GM12878 (cell line): ENCODE measurements around the gene LSM14A. TPM values are rescaled to one million over a fixed set of nuclear protein-coding genes. Genes with fewer than 3 reads are reported as not detected.

Source experiments
- BCL11A ChIP-seq: IDR thresholded peaks from 2 replicates; pipeline ENCODE4 v1.6.1; 2011; ENCODE audit warnings: low read depth, low read length
- BMI1 ChIP-seq: fragments of 450-650 bp; IDR thresholded peaks from 2 replicates; pipeline ENCODE4 v1.6.1; 2016; ENCODE audit warnings: mild to moderate bottlenecking, moderate library complexity, borderline replicate concordance
- CBFB ChIP-seq: IDR thresholded peaks from 2 replicates; pipeline ENCODE4 v1.6.1; 2016; ENCODE audit warnings: antibody characterized with exemption, low read depth
- CHD2 ChIP-seq: IDR thresholded peaks from 2 replicates; pipeline ENCODE4 v1.6.1; 2011; ENCODE audit warnings: low read depth, low read length, improper control_type of control experiment, borderline replicate concordance
- EED ChIP-seq: sonication (generic); IDR thresholded peaks from 2 replicates; pipeline ENCODE4 v1.6.1; 2016; ENCODE audit warnings: antibody characterized with exemption, low read depth
- ETV6 ChIP-seq, 2 experiments: fragments of 450-650 bp in 1 of 2; IDR thresholded peaks in 1 of 2; conservative IDR thresholded peaks in 1 of 2; 2 replicates each; pipeline ENCODE4 v1.6.1; 2014; ENCODE audit warnings: antibody characterized with exemption in 1 of 2, borderline replicate concordance in 1 of 2, low read depth in 1 of 2, mild to moderate bottlenecking in 1 of 2, moderate library complexity in 1 of 2
- EZH2 ChIP-seq: IDR thresholded peaks from 2 replicates; pipeline ENCODE4 v1.6.1; 2012; ENCODE audit warnings: low read depth, mild to moderate bottlenecking, control low read depth, inconsistent platforms, low read length, borderline replicate concordance; ENCODE audit not compliant: control insufficient read depth
- FOXM1 ChIP-seq: IDR thresholded peaks from 2 replicates; pipeline ENCODE4 v1.6.1; 2012; ENCODE audit warnings: low read depth, mild to moderate bottlenecking, inconsistent platforms, low read length, moderate library complexity
- HDAC2 ChIP-seq: fragments of 200-600 bp; sonication (generic); IDR thresholded peaks from 2 replicates; pipeline ENCODE4 v1.6.1; 2017
- IKZF1 ChIP-seq: fragments of 450-650 bp; conservative IDR thresholded peaks from 2 replicates; pipeline ENCODE4 v1.6.1; 2017; ENCODE audit warnings: antibody characterized with exemption, mild to moderate bottlenecking
- JUND ChIP-seq: IDR thresholded peaks from 2 replicates; pipeline ENCODE4 v1.6.1; 2012; ENCODE audit warnings: low read depth, mild to moderate bottlenecking, low read length, improper control_type of control experiment, moderate library complexity
- KLF5 ChIP-seq: fragments of 450-650 bp; IDR thresholded peaks from 2 replicates; pipeline ENCODE4 v1.6.1; 2014; ENCODE audit warnings: mild to moderate bottlenecking; ENCODE audit not compliant: partially characterized antibody
- LARP7 ChIP-seq: fragments of 450-650 bp; IDR thresholded peaks from 2 replicates; pipeline ENCODE4 v1.6.1; 2017; ENCODE audit warnings: mild to moderate bottlenecking
- MEF2A ChIP-seq: IDR thresholded peaks from 2 replicates; pipeline ENCODE4 v1.6.1; 2011; ENCODE audit warnings: low read depth, mild to moderate bottlenecking, low read length, moderate library complexity; ENCODE audit not compliant: insufficient read depth
- MEF2B ChIP-seq: fragments of 450-650 bp; IDR thresholded peaks from 2 replicates; pipeline ENCODE4 v1.6.1; 2018; ENCODE audit warnings: mild to moderate bottlenecking, moderate library complexity; ENCODE audit not compliant: partially characterized antibody, poor library complexity, severe bottlenecking
- NBN ChIP-seq: fragments of 450-650 bp; IDR thresholded peaks from 2 replicates; pipeline ENCODE4 v1.6.1; 2016
- NR2F1 ChIP-seq: fragments of 450-650 bp; conservative IDR thresholded peaks from 2 replicates; pipeline ENCODE4 v1.6.1; 2017; ENCODE audit warnings: mild to moderate bottlenecking
- POLR2A ChIP-seq: IDR thresholded peaks from 2 replicates; pipeline ENCODE4 v1.6.1; 2011; ENCODE audit warnings: low read depth, mild to moderate bottlenecking, low read length
- POLR2AphosphoS5 ChIP-seq: IDR thresholded peaks from 2 replicates; pipeline ENCODE4 v1.6.1; 2011; ENCODE audit warnings: mild to moderate bottlenecking, low read length, inconsistent platforms
- RCOR1 ChIP-seq: conservative IDR thresholded peaks from 2 replicates; pipeline ENCODE4 v1.6.1; 2012; ENCODE audit warnings: low read depth, low read length, improper control_type of control experiment
- RELB ChIP-seq: fragments of 450-650 bp; IDR thresholded peaks from 2 replicates; pipeline ENCODE4 v1.6.1; 2017; ENCODE audit warnings: low read depth, mild to moderate bottlenecking, moderate library complexity
- RUNX3 ChIP-seq: IDR thresholded peaks from 2 replicates; pipeline ENCODE4 v1.6.1; 2012; ENCODE audit warnings: low read length, inconsistent platforms
- SPI1 ChIP-seq: IDR thresholded peaks from 2 replicates; pipeline ENCODE4 v1.6.1; 2011; ENCODE audit warnings: low read depth, mild to moderate bottlenecking, low read length, moderate library complexity, borderline replicate concordance; ENCODE audit not compliant: insufficient read depth
- SUPT20H ChIP-seq: IDR thresholded peaks from 2 replicates; pipeline ENCODE4 v1.6.1; 2011; ENCODE audit warnings: low read depth, mild to moderate bottlenecking, low read length, moderate library complexity, borderline replicate concordance; ENCODE audit not compliant: control insufficient read depth
- TCF12 ChIP-seq: IDR thresholded peaks from 2 replicates; pipeline ENCODE4 v1.6.1; 2011; ENCODE audit warnings: low read depth, mild to moderate bottlenecking, low read length
- ZBTB11 ChIP-seq: fragments of 450-650 bp; formaldehyde crosslinking; IDR thresholded peaks from 2 replicates; pipeline ENCODE4 v1.5.0; 2022; ENCODE audit warnings: mild to moderate bottlenecking, missing genetic modification characterization
- ZNF207 ChIP-seq: fragments of 450-650 bp; IDR thresholded peaks from 2 replicates; pipeline ENCODE4 v1.6.1; 2014; ENCODE audit warnings: antibody characterized with exemption, mild to moderate bottlenecking, borderline replicate concordance
- ZNF217 ChIP-seq: fragments of 450-650 bp; IDR thresholded peaks from 2 replicates; pipeline ENCODE4 v1.6.1; 2017; ENCODE audit warnings: antibody characterized with exemption, mild to moderate bottlenecking
- ZSCAN29 ChIP-seq: fragments of 450-650 bp; IDR thresholded peaks from 2 replicates; pipeline ENCODE4 v1.6.1; 2017; ENCODE audit warnings: mild to moderate bottlenecking, moderate library complexity
- polyA plus RNA-seq, 11 experiments: library from polyadenylated mRNA; depleted of rRNA in 4 of 11; unstranded in 6 of 11; stranded (reverse) in 5 of 11; fragments of >200 nt; fragmentation: Nextera tagmentation in 4 of 11; fragmentation: Illumina TruSeq in 1 of 11; extraction: Ambion mirVana in 4 of 11; extraction: Trizol in 1 of 11; gene quantifications; 1 replicate in 1 of 11; 2 replicates in 10 of 11; pipeline versions ENCODE4 v1.2.1 to v1.2.3, GENCODE V29; 2011 to 2016; ENCODE audit warnings: inconsistent platforms in 2 of 11, missing spikeins in 2 of 11, low read depth in 1 of 11
- total RNA-seq, 4 experiments: library from RNA; depleted of rRNA in 3 of 4; stranded (reverse); fragments of >200 nt in 3 of 4; fragmentation: Illumina TruSeq in 1 of 4; extraction: Trizol in 1 of 4; gene quantifications; 2 replicates each; pipeline versions ENCODE4 v1.2.1 to v1.2.3, GENCODE V29; 2013 to 2021

Gene LSM14A
- total and polyA plus RNA-seq, 10 of the 15 experiments (the other 5 are each of a cell fraction or from before 2014, with no cell fraction given), result 21.9 to 193 (median 89.4) TPM

GRCh38 chr19:34254698-34255432 is 82.6 kb downstream of the LSM14A start (continued):
- TF ChIP-seq IKZF1 (peak; percentile 68), CBFB (no peak), ZNF217 (peak; percentile 56; the same call in 1 of the 2 replicates), SPI1 (no peak), ETV6 (conservative IDR thresholded peaks at IDR 0.05 in 1 of 2, IDR thresholded peaks at IDR 0.05 in 1 of 2; ENCODE audit: borderline replicate concordance in 1 of 2, low read depth in 1 of 2) (no peak; a peak in 1 of 4 replicates), LARP7 (peak; percentile 91), BMI1 (no peak), RELB (no peak), BCL11A (no peak), POLR2AphosphoS5 (no peak; the same call in 1 of the 2 replicates), EED (no peak), NBN (no peak), SUPT20H (no peak), ZNF207 (0 out of 2 replicates have a peak, but pooled peaks have one; percentile 69), MEF2B (no peak), TCF12 (0 out of 2 replicates have a peak, but pooled peaks have one; percentile 6), EZH2 (no peak), NR2F1 (peak; percentile 67), KLF5 (peak; percentile 41), RCOR1 (no peak), HDAC2 (no peak), RUNX3 (no peak), POLR2A (peak; percentile 53), FOXM1 (no peak), MEF2A (no peak), ZSCAN29 (no peak), ZBTB11 (CRISPR knock-in tag) (no peak), JUND (no peak), CHD2 (no peak)
